RKO (cell line): Measurements from ENCODE around the gene VWA5B2.
"Not testable (repeated sequence)": the region's sequence is repeated elsewhere in the genome, so short reads cannot be mapped to it uniquely, and the experiment has no call there.

ENCODE experiments used
- DNase-seq: peaks from one replicate; pipeline ENCODE4 v3.0.0-alpha.2; 2016; ENCODE audit warnings: low spot score

VWA5B2 gene

DNA sequence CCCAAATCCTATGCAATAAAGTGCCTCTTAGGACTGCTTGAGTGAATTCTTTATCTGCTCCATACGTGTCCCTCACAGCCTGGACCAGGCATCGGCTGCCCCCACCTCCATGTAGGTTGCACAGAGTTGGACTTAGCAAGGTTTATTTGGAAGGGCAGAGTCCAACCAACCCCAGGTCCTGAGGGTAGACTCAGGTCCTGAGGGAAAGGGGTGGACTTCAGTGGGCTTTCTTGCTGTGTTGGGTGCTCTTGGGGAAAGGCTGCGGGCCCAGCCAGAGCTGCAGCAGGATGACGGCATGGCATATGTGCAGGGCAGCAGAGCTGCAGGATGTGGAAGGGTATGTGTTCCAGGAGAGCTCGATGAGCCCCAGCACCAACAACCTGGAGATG, 12.9 kb downstream of the VWA5B2 start:
- DNase-seq = no peak

DNA sequence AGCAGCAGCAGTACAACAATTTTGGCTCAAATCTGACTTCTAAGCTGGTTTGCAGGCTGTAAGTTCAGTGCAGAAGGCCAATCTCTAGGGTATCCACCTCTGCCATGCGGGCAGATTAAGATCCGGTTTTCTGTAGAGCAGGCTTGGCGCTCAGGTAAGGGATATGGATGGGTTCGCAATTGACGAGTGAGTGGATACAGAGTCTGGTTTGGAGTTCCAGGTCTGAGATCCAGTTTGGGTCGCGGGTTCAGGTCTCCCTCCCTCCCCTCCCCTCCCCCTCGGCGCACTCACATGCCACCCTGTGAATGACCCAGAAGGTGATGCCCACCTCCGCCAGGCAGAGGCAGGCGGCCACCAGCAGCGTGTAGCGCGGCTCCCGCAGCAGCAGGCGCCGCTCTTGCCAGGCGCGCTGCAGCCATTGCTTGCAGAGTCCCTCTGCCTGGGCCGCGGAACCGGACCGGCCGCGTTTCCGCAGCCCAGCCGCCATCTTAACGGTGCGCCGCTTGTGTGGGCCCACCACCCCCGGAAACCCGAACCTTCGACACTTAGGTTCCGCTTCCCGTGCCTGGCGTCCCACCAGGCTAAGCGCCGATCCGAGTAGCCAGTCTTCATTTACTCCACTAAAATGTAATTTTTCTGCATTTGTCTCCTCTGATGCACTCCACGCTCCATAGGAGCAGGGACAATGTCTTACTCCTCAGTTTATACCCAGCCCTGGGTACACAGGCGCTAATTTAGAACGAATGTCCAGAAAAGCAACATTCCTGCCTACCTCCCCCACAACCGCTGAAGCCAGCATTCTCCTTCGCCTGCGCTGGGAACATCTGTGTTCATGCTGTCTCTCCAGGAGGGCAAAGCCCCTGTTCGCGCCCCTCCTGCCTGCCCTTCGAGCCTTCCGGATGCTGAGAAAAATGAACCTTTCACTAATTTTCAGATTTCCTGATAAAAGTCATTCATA, 19.3 kb downstream of the VWA5B2 start, which contains the start of gene ALG3:
ALG3 (minus strand) TSS at position 509 of the 958 bp plus-strand sequence; CDS start at position 487, 22 bp downstream.
- peak; percentile 87 for DNase-seq

DNA sequence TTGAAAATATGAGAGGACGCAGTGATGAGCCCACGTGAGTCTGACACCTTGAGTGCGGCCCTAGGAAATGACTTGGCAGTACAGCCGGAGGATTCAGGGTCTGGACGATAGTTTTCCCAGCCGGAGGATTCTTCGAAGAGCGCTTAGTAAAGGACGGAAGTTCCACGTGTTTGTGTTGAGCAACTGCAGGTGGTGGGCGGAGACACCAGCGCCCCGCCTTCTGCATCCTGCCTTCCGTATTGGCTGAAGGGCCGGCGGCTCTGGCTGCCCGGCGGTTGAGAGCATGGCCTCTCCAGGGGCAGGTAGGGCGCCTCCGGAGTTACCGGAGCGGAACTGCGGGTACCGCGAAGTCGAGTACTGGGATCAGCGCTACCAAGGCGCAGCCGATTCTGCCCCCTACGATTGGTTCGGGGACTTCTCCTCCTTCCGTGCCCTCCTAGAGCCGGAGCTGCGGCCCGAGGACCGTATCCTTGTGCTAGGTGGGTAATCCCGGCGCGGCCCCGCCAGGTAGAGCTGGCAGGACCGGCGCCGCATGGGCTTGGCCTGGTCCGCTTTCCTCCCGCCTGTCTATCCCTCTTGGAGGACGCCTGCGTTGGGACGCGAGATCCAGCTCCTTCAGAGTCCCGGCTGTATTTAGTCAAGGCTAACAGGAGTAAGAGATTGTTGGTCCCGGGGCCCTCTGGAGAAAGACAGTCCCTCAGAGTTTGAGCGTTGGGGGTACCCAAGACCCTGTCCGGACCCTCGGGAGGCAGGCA, 20.2 kb downstream of the VWA5B2 start, which contains the start of gene EEF1AKMT4:
EEF1AKMT4 (plus strand) TSS at position 261 of the 755 bp plus-strand sequence; CDS start at position 284, 23 bp downstream.
- DNase-seq = peak; percentile 99

DNA sequence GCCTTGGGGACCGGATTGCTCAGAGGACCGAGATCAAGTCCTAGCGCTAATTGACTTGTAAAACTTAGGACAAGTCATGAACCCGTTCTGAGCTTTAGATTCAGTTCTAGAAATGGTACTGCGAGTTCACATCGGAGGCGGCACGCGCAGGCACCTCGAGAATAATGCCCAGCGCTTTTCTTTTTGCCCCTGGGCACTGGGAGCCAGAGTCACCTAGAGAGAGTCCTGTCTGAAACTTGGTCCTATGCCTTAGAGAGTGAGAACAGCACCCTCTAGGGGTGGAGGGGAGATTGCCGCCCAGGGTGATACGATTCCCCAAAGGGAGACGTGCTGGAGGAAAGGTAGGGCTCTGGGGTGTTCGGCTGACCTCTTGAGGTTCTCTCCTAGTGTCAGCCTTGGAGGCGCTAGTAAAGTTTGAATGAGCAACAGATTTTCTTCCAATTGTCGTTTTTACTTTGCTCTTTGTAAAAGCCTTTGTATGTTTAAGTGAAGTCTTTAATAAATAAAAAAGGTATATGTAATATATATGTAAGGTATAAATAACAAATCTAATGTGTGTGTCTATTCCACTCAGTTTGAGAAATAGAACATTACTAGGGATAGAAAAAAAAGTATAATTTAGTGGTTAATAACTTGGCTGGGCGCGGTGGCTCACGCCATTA, 20.9 kb downstream of the VWA5B2 start:
- DNase-seq = peak; percentile 94

GRCh38 chr3:184255291-184256039, 26.1 kb downstream of the VWA5B2 start:
- peak; percentile 82 for DNase-seq

DNA sequence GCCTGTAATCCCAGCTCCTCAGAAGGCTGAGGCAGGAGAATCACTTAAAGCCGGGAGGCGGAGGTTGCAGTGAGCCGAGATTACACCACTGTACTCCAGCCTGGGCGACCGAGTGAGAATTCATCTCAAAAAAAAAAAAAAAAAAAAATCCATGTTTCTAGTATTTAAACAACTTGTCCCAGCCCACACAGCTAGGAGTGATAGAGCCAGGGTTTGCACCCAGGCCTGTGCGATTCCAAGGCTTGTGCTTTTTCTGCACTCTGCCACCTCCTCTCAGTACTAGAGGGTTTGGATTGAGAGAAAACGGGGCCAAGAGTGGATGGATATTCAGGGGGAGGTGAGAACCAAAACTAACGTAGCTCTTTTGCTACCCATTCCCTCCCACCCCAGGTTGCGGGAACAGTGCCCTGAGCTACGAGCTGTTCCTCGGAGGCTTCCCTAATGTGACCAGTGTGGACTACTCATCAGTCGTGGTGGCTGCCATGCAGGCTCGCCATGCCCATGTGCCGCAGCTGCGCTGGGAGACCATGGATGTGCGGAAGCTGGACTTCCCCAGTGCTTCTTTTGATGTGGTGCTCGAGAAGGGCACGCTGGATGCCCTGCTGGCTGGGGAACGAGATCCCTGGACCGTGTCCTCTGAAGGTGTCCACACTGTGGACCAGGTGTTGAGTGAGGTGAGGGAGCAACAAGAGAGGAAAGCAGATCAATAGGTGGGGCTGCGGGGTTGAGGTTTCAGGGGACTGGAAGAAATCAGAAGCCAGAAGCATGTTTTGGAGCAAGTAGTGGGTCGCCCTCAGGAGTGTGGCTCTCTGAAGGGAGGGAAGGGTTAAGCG, 27.9 kb downstream of the VWA5B2 start:
- DNase-seq = no peak

DNA sequence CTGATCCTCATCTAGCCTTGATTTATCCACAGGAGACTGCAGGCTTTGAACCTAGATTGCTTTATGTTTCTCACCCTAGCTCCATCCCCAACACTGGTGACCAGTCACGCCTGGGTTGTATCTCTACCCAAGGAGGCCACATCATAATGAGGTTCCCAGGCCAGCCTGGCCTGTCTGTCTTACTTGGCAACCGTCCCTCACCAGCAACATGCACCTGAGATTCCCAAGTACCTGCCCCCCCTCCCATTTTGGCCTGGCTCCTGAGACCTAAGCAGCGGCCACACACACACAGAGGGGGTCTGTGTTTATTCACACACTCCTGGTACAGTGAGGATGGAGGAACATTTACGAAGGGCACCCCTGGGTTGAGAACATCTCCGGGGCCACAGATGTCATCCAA, 29.5 kb downstream of the VWA5B2 start:
- DNase-seq = no peak

DNA sequence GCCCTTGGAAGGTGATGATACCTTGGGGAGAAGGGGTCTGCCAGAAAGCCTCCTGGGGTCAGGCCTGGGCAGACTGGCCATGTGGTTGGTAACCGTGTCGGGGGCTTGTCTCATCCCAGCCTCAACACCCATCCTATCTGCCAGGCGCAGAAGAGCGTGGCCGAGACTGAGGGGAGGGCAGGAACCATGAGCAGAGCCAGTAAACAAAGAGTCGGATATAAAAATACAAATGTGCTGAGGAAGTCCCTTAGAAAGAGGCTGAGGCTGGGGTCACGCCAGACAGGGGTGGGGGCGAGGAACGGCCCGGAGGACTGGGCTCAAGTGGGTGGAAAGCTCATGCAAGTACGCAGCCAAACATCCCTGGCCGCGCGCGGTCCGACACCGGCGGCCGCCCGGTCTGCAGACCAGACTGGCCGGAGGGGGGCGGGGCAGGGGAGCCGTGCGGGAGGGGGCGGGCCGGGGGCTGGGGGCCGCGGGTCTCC, 30.1 kb downstream of the VWA5B2 start:
- DNase-seq = no peak

- peak; percentile 45 for DNase-seq
These were observed 30.7 kb downstream of the VWA5B2 start for GRCh38 chr3:184259878-184260723.

GRCh38 chr3:184260724-184261269, 31.4 kb downstream of the VWA5B2 start:
- peak; percentile 37 for DNase-seq

DNA sequence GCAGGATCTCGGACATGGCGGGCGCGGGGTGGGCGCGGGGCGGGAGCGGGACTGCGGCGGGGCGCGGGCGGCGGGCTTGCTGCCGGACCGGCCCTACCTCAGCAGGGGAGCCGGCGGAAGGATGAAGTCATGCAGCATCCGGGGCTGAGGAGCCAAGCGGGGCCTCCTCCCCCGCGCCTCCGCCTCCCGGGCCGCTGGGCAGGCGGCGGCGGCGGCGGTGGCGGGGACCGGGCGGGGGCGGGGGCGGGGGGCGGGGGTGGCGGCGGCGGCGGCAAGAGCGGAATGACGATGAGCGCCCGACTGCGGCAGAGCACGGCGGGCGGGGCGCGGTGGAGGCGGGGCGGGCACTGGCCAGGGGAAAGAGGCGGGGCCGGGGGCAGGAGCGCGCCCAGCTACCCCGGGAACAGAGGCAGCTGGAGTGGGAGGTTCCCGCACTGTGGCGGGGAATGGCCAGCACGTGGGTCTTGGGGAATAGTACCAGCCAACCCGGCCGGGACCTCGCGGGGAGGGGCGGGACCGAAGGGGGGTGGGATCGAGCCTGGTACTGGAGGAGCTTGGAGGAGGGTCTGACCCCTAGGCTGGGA, 32.0 kb downstream of the VWA5B2 start, which contains the start of gene CAMK2N2:
CAMK2N2 (minus strand) TSS at position 284 of the 584 bp plus-strand sequence; CDS start at position 16, 268 bp downstream.
- peak; percentile 86 for DNase-seq

DNA sequence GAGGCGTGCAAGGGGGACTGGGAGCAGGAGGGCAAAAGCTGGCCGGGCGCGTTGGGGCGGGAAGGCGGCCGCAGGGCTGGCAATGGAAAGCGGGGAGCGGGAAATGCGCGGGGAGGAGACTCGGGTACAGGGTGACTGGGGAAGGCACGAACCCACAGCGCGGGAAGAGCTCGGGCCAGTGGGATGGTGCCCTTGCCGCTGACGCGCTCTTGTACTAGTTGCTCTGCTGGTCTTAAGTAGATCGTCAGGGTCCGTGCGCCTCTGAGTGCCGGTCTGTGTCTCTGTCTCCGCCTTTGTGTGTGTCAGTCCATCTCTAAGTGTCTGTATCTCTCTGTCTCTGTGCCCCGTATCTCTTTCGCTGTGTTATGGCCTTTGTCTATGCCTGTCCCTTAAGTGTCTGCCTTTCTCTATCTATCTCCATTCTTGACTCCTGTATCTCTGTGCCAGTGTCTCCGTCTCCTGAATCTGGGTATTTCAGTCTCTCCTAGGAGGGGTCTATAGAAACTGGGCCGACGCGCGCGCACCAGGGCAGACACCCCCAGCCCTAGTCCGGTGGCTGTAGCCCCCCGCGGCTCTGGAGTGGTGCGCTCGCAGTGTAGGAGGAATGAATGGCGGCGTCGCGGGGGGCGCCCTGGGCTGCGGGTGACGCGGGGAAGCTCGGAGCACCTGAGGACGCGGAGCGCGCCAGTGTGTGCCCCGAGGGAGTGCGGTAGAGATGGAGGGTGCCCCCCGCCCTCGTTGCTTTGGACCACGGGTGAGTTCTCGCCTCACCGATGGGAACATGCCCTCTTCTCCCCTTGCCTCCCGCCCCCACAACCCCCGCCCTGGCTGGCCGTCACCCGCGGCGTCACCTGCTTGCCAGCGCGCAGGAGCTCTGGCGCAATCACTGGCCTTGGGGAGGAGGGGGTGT, 32.7 kb downstream of the VWA5B2 start:
- peak; percentile 83 for DNase-seq

- no peak for DNase-seq
These were observed 33.4 kb downstream of the VWA5B2 start for GRCh38 chr3:184262764-184263179.

DNA sequence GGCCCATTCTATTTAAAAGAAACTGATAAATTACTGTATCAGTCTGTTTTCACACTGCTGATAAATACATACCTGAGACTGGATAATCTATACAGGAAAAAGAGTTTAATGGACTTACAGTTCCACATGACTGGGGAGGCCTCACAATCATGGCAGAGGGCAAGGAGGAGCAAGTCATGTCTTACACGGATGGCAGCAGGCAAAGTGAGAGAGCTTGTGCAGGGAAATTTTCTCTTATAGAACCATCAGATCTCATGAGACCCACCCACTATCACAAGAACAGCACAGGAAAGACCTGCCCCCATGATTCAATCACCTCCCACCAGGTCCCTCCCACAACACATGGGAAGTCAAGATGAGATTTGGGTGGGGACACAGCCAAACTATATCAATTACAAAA, 37.9 kb downstream of the VWA5B2 start:
- DNase-seq = not testable (repeated sequence)

GRCh38 chr3:184272269-184272668, 42.9 kb downstream of the VWA5B2 start:
- no peak for DNase-seq

GRCh38 chr3:184275381-184275701, 46.0 kb downstream of the VWA5B2 start:
- no peak for DNase-seq
